HepG2 (cell line): ENCODE data around the gene PTK7. TPM values are rescaled to one million over a fixed set of nuclear protein-coding genes. Genes with fewer than 3 reads are reported as not detected.

Source experiments
- AHR ChIP-seq: IDR thresholded peaks from 2 replicates; pipeline ENCODE4 v1.6.1; 2018; ENCODE audit warnings: missing genetic modification reagents, missing compliant biosample characterization
- ATF7 ChIP-seq, 2 experiments: fragments of 450-650 bp in 1 of 2; sonication (generic) in 1 of 2; formaldehyde crosslinking in 1 of 2; IDR thresholded peaks; 2 replicates each; pipeline versions ENCODE4 v1.4.0 to v1.6.1; 2016 to 2020; ENCODE audit warnings: antibody characterized with exemption in 1 of 2, mild to moderate bottlenecking in 1 of 2, missing genetic modification reagents in 1 of 2
- BRCA1 ChIP-seq: sonication (generic); formaldehyde crosslinking; IDR thresholded peaks from 2 replicates; pipeline ENCODE4 v1.4.0; 2020; ENCODE audit warnings: missing genetic modification reagents
- DPF2 ChIP-seq: sonication (generic); formaldehyde crosslinking; IDR thresholded peaks from 2 replicates; pipeline ENCODE4 v1.4.0; 2020; ENCODE audit warnings: mild to moderate bottlenecking, low read depth, missing genetic modification reagents, borderline replicate concordance
- HDAC1 ChIP-seq: sonication (generic); formaldehyde crosslinking; IDR thresholded peaks from 2 replicates; pipeline ENCODE4 v1.5.1; 2020; ENCODE audit warnings: mild to moderate bottlenecking, missing genetic modification reagents
- HIVEP1 ChIP-seq: sonication (generic); formaldehyde crosslinking; IDR thresholded peaks from 2 replicates; pipeline ENCODE4 v1.4.0; 2020; ENCODE audit warnings: mild to moderate bottlenecking, missing genetic modification reagents
- MAZ ChIP-seq, 2 experiments: sonication (generic) in 1 of 2; formaldehyde crosslinking in 1 of 2; IDR thresholded peaks; 2 replicates each; pipeline versions ENCODE4 v1.5.0 to v1.6.1; 2012 to 2020; ENCODE audit warnings: low read depth in 2 of 2, mild to moderate bottlenecking in 2 of 2, borderline replicate concordance in 1 of 2, improper control_type of control experiment in 1 of 2, low read length in 1 of 2, missing genetic modification reagents in 1 of 2, moderate library complexity in 1 of 2
- MLLT10 ChIP-seq: sonication (generic); formaldehyde crosslinking; IDR thresholded peaks from 2 replicates; pipeline ENCODE4 v1.4.0; 2020; ENCODE audit warnings: missing genetic modification reagents
- MTF1 ChIP-seq: sonication (generic); formaldehyde crosslinking; IDR thresholded peaks from 2 replicates; pipeline ENCODE4 v1.5.0; 2020; ENCODE audit warnings: missing genetic modification reagents
- NPAS2 ChIP-seq: sonication (generic); formaldehyde crosslinking; IDR thresholded peaks from 2 replicates; pipeline ENCODE4 v1.8.0; 2022; ENCODE audit warnings: mild to moderate bottlenecking, missing genetic modification reagents, borderline replicate concordance
- PHF5A ChIP-seq: IDR thresholded peaks from one replicate; pipeline ENCODE4 v1.6.1; 2018; ENCODE audit warnings: low read depth, missing genetic modification reagents; ENCODE audit not compliant: unreplicated experiment
- PTBP1 ChIP-seq: fragments of 200-400 bp; formaldehyde crosslinking; IDR thresholded peaks from 2 replicates; pipeline ENCODE4 v1.6.1; 2018; ENCODE audit warnings: low read length, low read depth; ENCODE audit not compliant: poor library complexity, severe bottlenecking
- REPIN1 ChIP-seq: sonication (generic); formaldehyde crosslinking; IDR thresholded peaks from 2 replicates; pipeline ENCODE4 v1.8.0; 2022; ENCODE audit warnings: missing genetic modification reagents, low read depth, mild to moderate bottlenecking, borderline replicate concordance
- SIN3B ChIP-seq: fragments of 150-350 bp; IDR thresholded peaks from 2 replicates; pipeline ENCODE4 v1.6.1; 2014; ENCODE audit warnings: low read length
- THAP11 ChIP-seq: IDR thresholded peaks from 2 replicates; pipeline ENCODE4 v1.6.1; 2016; ENCODE audit warnings: missing biosample characterization, missing genetic modification reagents
- ZBTB25 ChIP-seq: IDR thresholded peaks from 2 replicates; pipeline ENCODE4 v1.6.1; 2018; ENCODE audit warnings: missing genetic modification reagents
- ZNF180 ChIP-seq: sonication (generic); formaldehyde crosslinking; IDR thresholded peaks from 2 replicates; pipeline ENCODE4 v1.4.0; 2020; ENCODE audit warnings: low read depth, missing genetic modification reagents, borderline replicate concordance
- ZNF253 ChIP-seq: sonication (generic); formaldehyde crosslinking; IDR thresholded peaks from 2 replicates; pipeline ENCODE4 v1.8.0; 2022; ENCODE audit warnings: mild to moderate bottlenecking, missing genetic modification reagents, borderline replicate concordance
- ZNF44 ChIP-seq: sonication (generic); formaldehyde crosslinking; IDR thresholded peaks from 2 replicates; pipeline ENCODE4 v1.5.1; 2020; ENCODE audit warnings: mild to moderate bottlenecking, missing genetic modification reagents
- ZNF615 ChIP-seq: sonication (generic); formaldehyde crosslinking; IDR thresholded peaks from 2 replicates; pipeline ENCODE4 v1.5.0; 2020; ENCODE audit warnings: mild to moderate bottlenecking, missing genetic modification reagents, borderline replicate concordance
- ZNF616 ChIP-seq: sonication (generic); formaldehyde crosslinking; IDR thresholded peaks from 2 replicates; pipeline ENCODE4 v1.5.0; 2020; ENCODE audit warnings: low read depth, mild to moderate bottlenecking, missing genetic modification reagents
- ZNF703 ChIP-seq: sonication (generic); formaldehyde crosslinking; IDR thresholded peaks from 2 replicates; pipeline ENCODE4 v1.5.1; 2020; ENCODE audit warnings: missing genetic modification reagents, mild to moderate bottlenecking, moderate library complexity, borderline replicate concordance
- ZNF782 ChIP-seq: sonication (generic); formaldehyde crosslinking; IDR thresholded peaks from 2 replicates; pipeline ENCODE4 v1.4.0; 2020; ENCODE audit warnings: missing genetic modification reagents, mild to moderate bottlenecking, borderline replicate concordance
- ZNF83 ChIP-seq: sonication (generic); formaldehyde crosslinking; IDR thresholded peaks from 2 replicates; pipeline ENCODE4 v1.4.0; 2020; ENCODE audit warnings: missing genetic modification reagents, mild to moderate bottlenecking, borderline replicate concordance
- polyA plus RNA-seq, 8 experiments: library from polyadenylated mRNA; depleted of rRNA in 3 of 8; stranded (reverse) in 7 of 8; unstranded in 1 of 8; fragments of >200 nt; fragmentation: Illumina TruSeq in 4 of 8; extraction: Trizol in 4 of 8; gene quantifications; 2 replicates each; pipeline versions ENCODE4 v1.2.1 to v1.2.3, GENCODE V29; 2011 to 2016; ENCODE audit warnings: low read depth in 4 of 8, missing spikeins in 1 of 8, mixed read lengths in 1 of 8; ENCODE audit not compliant: insufficient read depth in 1 of 8
- total RNA-seq, 5 experiments: library from RNA; depleted of rRNA; stranded (reverse); fragments of >200 nt; fragmentation: Illumina TruSeq; extraction: Trizol; gene quantifications; 2 replicates each; pipeline ENCODE4 v1.2.3, GENCODE V29; 2016; ENCODE audit warnings: low read depth in 1 of 5

Gene PTK7
- total and polyA plus RNA-seq, 2 of the 13 experiments (the other 11 are each of a cell fraction or from before 2014, with no cell fraction given), result 98.5 to 99.8 TPM

GRCh38 chr6:43076464-43077332 is 584 bp downstream of the PTK7 start (continued):
- TF ChIP-seq AHR, result no peak
- peak; percentile 88 for TF ChIP-seq ZNF703
- TF ChIP-seq ZNF616 (CRISPR knock-in tag), result 0 out of 2 replicates have a peak, but pooled peaks have one; percentile 20
- peak; percentile 78 for TF ChIP-seq HDAC1
- no peak for TF ChIP-seq MLLT10 (CRISPR knock-in tag)
- TF ChIP-seq BRCA1, result peak; percentile 53; the same call in 1 of the 2 replicates
- TF ChIP-seq ZNF83 (CRISPR knock-in tag), result no peak
- no peak for TF ChIP-seq MAZ (IDR thresholded peaks at IDR 0.05; ENCODE audit: borderline replicate concordance, low read depth, low read length)
- peak; percentile 53 for TF ChIP-seq MAZ (CRISPR knock-in tag; IDR thresholded peaks at IDR 0.05; ENCODE audit: low read depth)
- TF ChIP-seq ZNF615, result no peak
- TF ChIP-seq NPAS2 (CRISPR knock-in tag), result no peak
- TF ChIP-seq ZNF44 (CRISPR knock-in tag), result peak; percentile 84; the same call in 1 of the 2 replicates
- peak; percentile 63 for TF ChIP-seq ZNF782 (CRISPR knock-in tag)
- TF ChIP-seq REPIN1 (CRISPR knock-in tag), result 0 out of 2 replicates have a peak, but pooled peaks have one; percentile 27
- TF ChIP-seq DPF2 (CRISPR knock-in tag), result no peak
- no peak for TF ChIP-seq ATF7 (IDR thresholded peaks at IDR 0.05)
- TF ChIP-seq ATF7 (CRISPR knock-in tag; IDR thresholded peaks at IDR 0.05), result no peak
- TF ChIP-seq ZNF180 (CRISPR knock-in tag), result no peak
- TF ChIP-seq MTF1 (CRISPR knock-in tag), result no peak
- no peak for TF ChIP-seq ZBTB25 (CRISPR knock-in tag)
- TF ChIP-seq PHF5A (CRISPR knock-in tag), result no peak
- peak; percentile 54; the same call in 1 of the 2 replicates for TF ChIP-seq HIVEP1 (CRISPR knock-in tag)
- no peak for TF ChIP-seq PTBP1
- no peak for TF ChIP-seq ZNF253 (CRISPR knock-in tag)
- no peak for TF ChIP-seq SIN3B
- peak; percentile 44; the same call in 1 of the 2 replicates for TF ChIP-seq THAP11 (CRISPR knock-in tag)
